GM12878 (cell line): ENCODE data around the gene EHBP1. TPM values are rescaled to one million over a fixed set of nuclear protein-coding genes. Genes with fewer than 3 reads are reported as not detected.

Source experiments
- ATAC-seq: fragments of 200-7000 bp; cut with Tn5 transposase; 3 replicates; pipeline ENCODE4 v1.9.1; 2020; ENCODE audit warnings: mild to moderate bottlenecking, moderate library complexity
- BruUV-seq: library from RNA; stranded (reverse); fragments of 400-500 nt; replicated peaks from 2 replicates; lab custom pipeline; 2021; lab: Mats Ljungman, UMichigan
- CTCF ChIA-PET: fragments of 300-600 bp; sonication (Branson Sonifier 250); formaldehyde crosslinking; extraction: SDS; loops from one replicate; lab custom pipeline; 2021; ENCODE audit warnings: inconsistent platforms; lab: Yijun Ruan, JAX
- POLR2A ChIA-PET: fragments of 350-600 bp; formaldehyde crosslinking; extraction: SDS; loops from one replicate; lab custom pipeline; 2021; ENCODE audit warnings: inconsistent platforms; lab: Charles Lee
- RAD21 ChIA-PET: fragments of 300-600 bp; sonication (Branson Sonifier 250); formaldehyde crosslinking; loops from one replicate; lab custom pipeline; 2023; ENCODE audit warnings: antibody characterized with exemption; ENCODE audit not compliant: unreplicated experiment; lab: Charles Lee
- SMC1A ChIA-PET: fragments of 300-600 bp; sonication (Branson Sonifier 250); formaldehyde crosslinking; loops from one replicate; lab custom pipeline; 2023; ENCODE audit not compliant: unreplicated experiment, uncharacterized antibody; lab: Charles Lee
- DNase-seq: peaks from one replicate; pipeline ENCODE4 v3.0.0-alpha.2; 2011; ENCODE audit warnings: low read depth, low spot score
- FAIRE-seq: peaks from 3 replicates; lab custom pipeline; 2011; peaks lifted over from hg19 to GRCh38; lab: Jason Lieb, UNC
- H2AFZ ChIP-seq: 2 replicates; pipeline ENCODE4 v1.6.0; 2011; ENCODE audit warnings: low read depth, low read length, control low read depth; ENCODE audit not compliant: control insufficient read depth
- H3K27ac ChIP-seq: 2 replicates; pipeline ENCODE4 v1.5.1; 2011; ENCODE audit warnings: control low read depth; ENCODE audit not compliant: control insufficient read depth, insufficient read depth
- H3K27me3 ChIP-seq, 2 experiments: replicated peaks in 1 of 2; 2 replicates each; pipeline versions ENCODE4 v1.6.0 to v1.6.1; 2011; ENCODE audit warnings: low read length in 1 of 2; ENCODE audit not compliant: control insufficient read depth in 2 of 2, insufficient read depth in 2 of 2
- H3K36me3 ChIP-seq, 2 experiments: 2 replicates each; pipeline ENCODE4 v1.5.1; 2011; ENCODE audit warnings: low read length in 1 of 2; ENCODE audit not compliant: control insufficient read depth in 2 of 2, insufficient read depth in 2 of 2
- H3K4me1 ChIP-seq: 2 replicates; pipeline ENCODE4 v1.6.1; 2011; ENCODE audit warnings: mild to moderate bottlenecking, low read length, moderate library complexity, mixed read lengths; ENCODE audit not compliant: control insufficient read depth, insufficient read depth
- H3K4me2 ChIP-seq: 2 replicates; pipeline ENCODE4 v1.6.0; 2011; ENCODE audit warnings: control low read depth; ENCODE audit not compliant: control insufficient read depth, insufficient read depth
- H3K4me3 ChIP-seq: fragments of 200-600 bp; sonication (generic); 2 replicates; pipeline ENCODE4 v1.5.1; 2016
- H3K79me2 ChIP-seq: 2 replicates; pipeline ENCODE4 v1.6.0; 2011; ENCODE audit warnings: low read length; ENCODE audit not compliant: control insufficient read depth, insufficient read depth
- H3K9ac ChIP-seq: 2 replicates; pipeline ENCODE4 v1.8.0; 2011; ENCODE audit warnings: low read length, control low read depth, mixed read lengths; ENCODE audit not compliant: control insufficient read depth, insufficient read depth
- H3K9me3 ChIP-seq: replicated peaks from 3 replicates; pipeline ENCODE4 v1.5.1; 2011; ENCODE audit warnings: mild to moderate bottlenecking, low read length; ENCODE audit not compliant: control insufficient read depth, insufficient read depth
- H4K20me1 ChIP-seq: 2 replicates; pipeline ENCODE4 v1.6.0; 2011; ENCODE audit not compliant: control insufficient read depth, insufficient read depth
- NR2C1 ChIP-seq: fragments of 450-650 bp; IDR thresholded peaks from 2 replicates; pipeline ENCODE4 v1.6.1; 2017; ENCODE audit warnings: antibody characterized with exemption, mild to moderate bottlenecking, moderate library complexity
- POLR2AphosphoS2 ChIP-seq: IDR thresholded peaks from 2 replicates; pipeline ENCODE4 v1.6.1; 2011; ENCODE audit warnings: low read depth, mild to moderate bottlenecking, low read length, improper control_type of control experiment, moderate library complexity
- RAD51 ChIP-seq: fragments of 450-650 bp; IDR thresholded peaks from 2 replicates; pipeline ENCODE4 v1.6.1; 2016; ENCODE audit warnings: moderate library complexity, mild to moderate bottlenecking, inconsistent platforms
- RELA ChIP-seq: fragments of 450-650 bp; IDR thresholded peaks from 2 replicates; pipeline ENCODE4 v1.8.0; 2014; ENCODE audit warnings: borderline replicate concordance; ENCODE audit not compliant: partially characterized antibody
- in situ Hi-C: fragments of 300-500 bp; cut with MboI; formaldehyde crosslinking; loops from 9 replicates; pipeline ENCODE4 v1.14.3; 2018; ENCODE audit warnings: mixed read lengths
- intact Hi-C: fragments of 100-400 bp; cut with micrococcal nuclease; formaldehyde crosslinking; loops from one replicate; pipeline ENCODE4 v1.14.2; 2022; ENCODE audit not compliant: unreplicated experiment
- polyA plus RNA-seq, 11 experiments: library from polyadenylated mRNA; depleted of rRNA in 4 of 11; unstranded in 6 of 11; stranded (reverse) in 5 of 11; fragments of >200 nt; fragmentation: Nextera tagmentation in 4 of 11; fragmentation: Illumina TruSeq in 1 of 11; extraction: Ambion mirVana in 4 of 11; extraction: Trizol in 1 of 11; gene quantifications; 1 replicate in 1 of 11; 2 replicates in 10 of 11; pipeline versions ENCODE4 v1.2.1 to v1.2.3, GENCODE V29; 2011 to 2016; ENCODE audit warnings: inconsistent platforms in 2 of 11, missing spikeins in 2 of 11, low read depth in 1 of 11
- total RNA-seq, 4 experiments: library from RNA; depleted of rRNA in 3 of 4; stranded (reverse); fragments of >200 nt in 3 of 4; fragmentation: Illumina TruSeq in 1 of 4; extraction: Trizol in 1 of 4; gene quantifications; 2 replicates each; pipeline versions ENCODE4 v1.2.1 to v1.2.3, GENCODE V29; 2013 to 2021
- TF ChIP-seq, protein P1 (sequence below): fragments of 450-650 bp; formaldehyde crosslinking; IDR thresholded peaks from 2 replicates; pipeline ENCODE4 v1.4.0; 2020; ENCODE audit warnings: mild to moderate bottlenecking, moderate library complexity
- TF ChIP-seq, protein P2 (sequence below): IDR thresholded peaks from 2 replicates; pipeline ENCODE4 v1.6.1; 2011; ENCODE audit warnings: low read depth, low read length, improper control_type of control experiment, borderline replicate concordance
- TF ChIP-seq, protein P3 (sequence below): fragments of 450-650 bp; IDR thresholded peaks from 2 replicates; pipeline ENCODE4 v1.6.1; 2018; ENCODE audit warnings: borderline replicate concordance, mild to moderate bottlenecking; ENCODE audit not compliant: partially characterized antibody
- TF ChIP-seq, protein P4 (sequence below): fragments of 450-650 bp; formaldehyde crosslinking; IDR thresholded peaks from 2 replicates; pipeline ENCODE4 v1.4.0; 2022; ENCODE audit warnings: mild to moderate bottlenecking, moderate library complexity

Gene EHBP1
- total and polyA plus RNA-seq, 10 of the 15 experiments (the other 5 are each of a cell fraction or from before 2014, with no cell fraction given): 5.7 to 26.1 (median 13.6) TPM

DNA sequence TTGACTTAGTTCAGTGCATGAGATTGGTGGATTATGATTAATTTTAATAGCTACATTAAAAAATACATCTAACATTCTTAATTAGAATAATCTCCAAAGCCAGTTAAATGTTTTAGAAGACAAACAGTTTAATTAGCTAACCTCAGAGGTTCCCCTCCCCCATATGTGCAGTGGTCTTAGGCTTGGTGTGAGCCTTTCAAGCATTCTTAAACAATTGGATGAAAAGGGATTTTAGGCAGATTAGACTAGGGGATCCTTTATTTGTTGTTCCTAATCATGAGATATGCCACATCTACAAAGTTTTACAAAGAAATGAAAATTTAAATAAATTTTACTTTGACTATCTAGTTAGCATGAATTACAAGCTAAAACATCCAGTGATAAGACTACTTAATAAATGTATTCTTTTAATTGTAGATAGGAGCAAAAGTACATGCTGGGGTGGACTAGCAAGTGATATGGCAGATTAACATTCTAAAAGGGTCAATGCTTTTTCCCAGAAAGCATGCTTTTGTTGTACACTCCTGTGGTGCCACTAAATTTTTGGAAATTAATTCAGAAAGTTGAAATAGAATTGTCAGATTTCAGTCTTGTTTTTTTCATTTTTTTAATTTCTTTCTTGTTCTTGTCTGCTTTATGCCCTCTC is 302.4 kb downstream of the EHBP1 start:
- no peak for DNase-seq
- Histone ChIP-seq H3K9me3 (no peaks in the 10 kb centered on the region), H3K4me3 (no peak overlapping the region), H3K9ac (no peak overlapping the region), H3K79me2 (no peaks in the 10 kb centered on the region), H3K36me3 (no peaks in the 10 kb centered on the region), H3K4me1 (no peaks in the 10 kb centered on the region), H2AFZ (no peak overlapping the region), H4K20me1 (no peaks in the 10 kb centered on the region), H3K4me2 (no peak overlapping the region), H3K27me3 (no peaks in the 10 kb centered on the region), H3K27ac (no peak overlapping the region)
- in situ Hi-C loops: no loop called here
- BruUV-seq: no TSS peak
- ChIA-PET SMC1A (no interaction called here), RAD21 (no interaction called here), POLR2A (no interaction called here), CTCF (interaction anchor here (1.4 kb wide), 1 partner anchor 13 kb away, joined by 3 read pairs; no protein-coding TSS in a partner anchor)
- TF ChIP-seq RAD51: no peak
- TF ChIP-seq, protein P1, sequence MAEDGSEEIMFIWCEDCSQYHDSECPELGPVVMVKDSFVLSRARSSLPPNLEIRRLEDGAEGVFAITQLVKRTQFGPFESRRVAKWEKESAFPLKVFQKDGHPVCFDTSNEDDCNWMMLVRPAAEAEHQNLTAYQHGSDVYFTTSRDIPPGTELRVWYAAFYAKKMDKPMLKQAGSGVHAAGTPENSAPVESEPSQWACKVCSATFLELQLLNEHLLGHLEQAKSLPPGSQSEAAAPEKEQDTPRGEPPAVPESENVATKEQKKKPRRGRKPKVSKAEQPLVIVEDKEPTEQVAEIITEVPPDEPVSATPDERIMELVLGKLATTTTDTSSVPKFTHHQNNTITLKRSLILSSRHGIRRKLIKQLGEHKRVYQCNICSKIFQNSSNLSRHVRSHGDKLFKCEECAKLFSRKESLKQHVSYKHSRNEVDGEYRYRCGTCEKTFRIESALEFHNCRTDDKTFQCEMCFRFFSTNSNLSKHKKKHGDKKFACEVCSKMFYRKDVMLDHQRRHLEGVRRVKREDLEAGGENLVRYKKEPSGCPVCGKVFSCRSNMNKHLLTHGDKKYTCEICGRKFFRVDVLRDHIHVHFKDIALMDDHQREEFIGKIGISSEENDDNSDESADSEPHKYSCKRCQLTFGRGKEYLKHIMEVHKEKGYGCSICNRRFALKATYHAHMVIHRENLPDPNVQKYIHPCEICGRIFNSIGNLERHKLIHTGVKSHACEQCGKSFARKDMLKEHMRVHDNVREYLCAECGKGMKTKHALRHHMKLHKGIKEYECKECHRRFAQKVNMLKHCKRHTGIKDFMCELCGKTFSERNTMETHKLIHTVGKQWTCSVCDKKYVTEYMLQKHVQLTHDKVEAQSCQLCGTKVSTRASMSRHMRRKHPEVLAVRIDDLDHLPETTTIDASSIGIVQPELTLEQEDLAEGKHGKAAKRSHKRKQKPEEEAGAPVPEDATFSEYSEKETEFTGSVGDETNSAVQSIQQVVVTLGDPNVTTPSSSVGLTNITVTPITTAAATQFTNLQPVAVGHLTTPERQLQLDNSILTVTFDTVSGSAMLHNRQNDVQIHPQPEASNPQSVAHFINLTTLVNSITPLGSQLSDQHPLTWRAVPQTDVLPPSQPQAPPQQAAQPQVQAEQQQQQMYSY (CRISPR knock-in tag): no peak
- TF ChIP-seq, protein P2, sequence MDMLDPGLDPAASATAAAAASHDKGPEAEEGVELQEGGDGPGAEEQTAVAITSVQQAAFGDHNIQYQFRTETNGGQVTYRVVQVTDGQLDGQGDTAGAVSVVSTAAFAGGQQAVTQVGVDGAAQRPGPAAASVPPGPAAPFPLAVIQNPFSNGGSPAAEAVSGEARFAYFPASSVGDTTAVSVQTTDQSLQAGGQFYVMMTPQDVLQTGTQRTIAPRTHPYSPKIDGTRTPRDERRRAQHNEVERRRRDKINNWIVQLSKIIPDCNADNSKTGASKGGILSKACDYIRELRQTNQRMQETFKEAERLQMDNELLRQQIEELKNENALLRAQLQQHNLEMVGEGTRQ: no peak
- TF ChIP-seq, protein P3, sequence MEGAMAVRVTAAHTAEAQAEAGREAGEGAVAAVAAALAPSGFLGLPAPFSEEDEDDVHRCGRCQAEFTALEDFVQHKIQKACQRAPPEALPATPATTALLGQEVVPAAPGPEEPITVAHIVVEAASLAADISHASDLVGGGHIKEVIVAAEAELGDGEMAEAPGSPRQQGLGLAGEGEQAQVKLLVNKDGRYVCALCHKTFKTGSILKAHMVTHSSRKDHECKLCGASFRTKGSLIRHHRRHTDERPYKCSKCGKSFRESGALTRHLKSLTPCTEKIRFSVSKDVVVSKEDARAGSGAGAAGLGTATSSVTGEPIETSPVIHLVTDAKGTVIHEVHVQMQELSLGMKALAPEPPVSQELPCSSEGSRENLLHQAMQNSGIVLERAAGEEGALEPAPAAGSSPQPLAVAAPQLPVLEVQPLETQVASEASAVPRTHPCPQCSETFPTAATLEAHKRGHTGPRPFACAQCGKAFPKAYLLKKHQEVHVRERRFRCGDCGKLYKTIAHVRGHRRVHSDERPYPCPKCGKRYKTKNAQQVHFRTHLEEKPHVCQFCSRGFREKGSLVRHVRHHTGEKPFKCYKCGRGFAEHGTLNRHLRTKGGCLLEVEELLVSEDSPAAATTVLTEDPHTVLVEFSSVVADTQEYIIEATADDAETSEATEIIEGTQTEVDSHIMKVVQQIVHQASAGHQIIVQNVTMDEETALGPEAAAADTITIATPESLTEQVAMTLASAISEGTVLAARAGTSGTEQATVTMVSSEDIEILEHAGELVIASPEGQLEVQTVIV: no peak
- TF ChIP-seq, protein P4, sequence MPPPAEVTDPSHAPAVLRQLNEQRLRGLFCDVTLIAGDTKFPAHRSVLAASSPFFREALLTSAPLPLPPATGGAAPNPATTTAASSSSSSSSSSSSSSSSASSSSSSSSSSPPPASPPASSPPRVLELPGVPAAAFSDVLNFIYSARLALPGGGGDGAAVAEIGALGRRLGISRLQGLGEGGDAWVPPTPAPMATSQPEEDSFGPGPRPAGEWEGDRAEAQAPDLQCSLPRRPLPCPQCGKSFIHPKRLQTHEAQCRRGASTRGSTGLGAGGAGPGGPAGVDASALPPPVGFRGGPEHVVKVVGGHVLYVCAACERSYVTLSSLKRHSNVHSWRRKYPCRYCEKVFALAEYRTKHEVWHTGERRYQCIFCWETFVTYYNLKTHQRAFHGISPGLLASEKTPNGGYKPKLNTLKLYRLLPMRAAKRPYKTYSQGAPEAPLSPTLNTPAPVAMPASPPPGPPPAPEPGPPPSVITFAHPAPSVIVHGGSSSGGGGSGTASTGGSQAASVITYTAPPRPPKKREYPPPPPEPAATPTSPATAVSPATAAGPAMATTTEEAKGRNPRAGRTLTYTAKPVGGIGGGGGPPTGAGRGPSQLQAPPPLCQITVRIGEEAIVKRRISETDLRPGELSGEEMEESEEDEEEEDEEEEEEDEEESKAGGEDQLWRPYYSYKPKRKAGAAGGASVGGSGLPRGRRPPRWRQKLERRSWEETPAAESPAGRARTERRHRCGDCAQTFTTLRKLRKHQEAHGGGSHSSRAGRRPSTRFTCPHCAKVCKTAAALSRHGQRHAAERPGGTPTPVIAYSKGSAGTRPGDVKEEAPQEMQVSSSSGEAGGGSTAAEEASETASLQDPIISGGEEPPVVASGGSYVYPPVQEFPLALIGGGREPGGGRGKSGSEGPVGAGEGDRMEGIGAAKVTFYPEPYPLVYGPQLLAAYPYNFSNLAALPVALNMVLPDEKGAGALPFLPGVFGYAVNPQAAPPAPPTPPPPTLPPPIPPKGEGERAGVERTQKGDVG (CRISPR knock-in tag): no peak
- no peak for TF ChIP-seq POLR2AphosphoS2
- no peak for TF ChIP-seq NR2C1
- no peak for TF ChIP-seq RELA
- no peak for ATAC-seq
- no peak for FAIRE-seq
- intact Hi-C loops: no loop called here
